Epithelial cell of esophagus (primary cell): ENCODE results near the gene LCLAT1.

ENCODE experiments used
- DNase-seq: peaks from one replicate; pipeline ENCODE4 v3.0.0; 2010; ENCODE audit warnings: low read depth
- H3K4me3 ChIP-seq: 2 replicates; pipeline ENCODE4 v1.5.1; 2011; ENCODE audit warnings: mild to moderate bottlenecking, low read length, control low read depth
- TF ChIP-seq, protein P1 (sequence below): IDR thresholded peaks from 2 replicates; pipeline ENCODE4 v1.5.1; 2011; ENCODE audit warnings: low read depth, mild to moderate bottlenecking, low read length, control low read depth, inconsistent platforms; ENCODE audit not compliant: insufficient read depth; ENCODE audit errors: missing control alignments

Gene LCLAT1

DNA sequence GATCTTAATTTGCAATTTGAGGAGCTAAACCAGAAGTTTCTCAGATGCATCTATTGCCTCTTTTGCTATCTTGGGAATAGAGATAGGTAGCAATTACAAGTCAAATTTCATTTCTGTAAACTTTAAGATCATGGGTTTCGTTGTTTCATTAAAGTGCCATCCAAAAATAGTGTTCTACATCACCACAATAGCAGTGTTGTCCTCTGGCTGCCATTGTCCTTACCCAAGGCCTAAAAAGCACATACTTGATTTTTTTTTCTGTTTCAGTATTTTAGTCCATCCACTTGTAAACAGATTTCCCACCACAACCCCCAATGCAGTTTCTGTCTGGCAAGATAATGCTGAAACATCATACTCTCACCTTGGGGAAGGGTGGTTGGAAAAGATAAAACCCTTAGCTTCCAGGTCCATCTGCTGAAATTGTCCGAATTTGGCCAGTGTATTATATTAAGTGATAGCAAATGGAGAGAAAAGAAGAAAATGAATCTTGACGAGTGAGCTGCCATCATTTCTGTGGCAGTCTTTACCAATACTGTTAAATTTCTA, 136.2 kb downstream of the LCLAT1 start:
- no peak for DNase-seq
- no peak overlapping the region for H3K4me3 ChIP-seq
- TF ChIP-seq, protein P1, sequence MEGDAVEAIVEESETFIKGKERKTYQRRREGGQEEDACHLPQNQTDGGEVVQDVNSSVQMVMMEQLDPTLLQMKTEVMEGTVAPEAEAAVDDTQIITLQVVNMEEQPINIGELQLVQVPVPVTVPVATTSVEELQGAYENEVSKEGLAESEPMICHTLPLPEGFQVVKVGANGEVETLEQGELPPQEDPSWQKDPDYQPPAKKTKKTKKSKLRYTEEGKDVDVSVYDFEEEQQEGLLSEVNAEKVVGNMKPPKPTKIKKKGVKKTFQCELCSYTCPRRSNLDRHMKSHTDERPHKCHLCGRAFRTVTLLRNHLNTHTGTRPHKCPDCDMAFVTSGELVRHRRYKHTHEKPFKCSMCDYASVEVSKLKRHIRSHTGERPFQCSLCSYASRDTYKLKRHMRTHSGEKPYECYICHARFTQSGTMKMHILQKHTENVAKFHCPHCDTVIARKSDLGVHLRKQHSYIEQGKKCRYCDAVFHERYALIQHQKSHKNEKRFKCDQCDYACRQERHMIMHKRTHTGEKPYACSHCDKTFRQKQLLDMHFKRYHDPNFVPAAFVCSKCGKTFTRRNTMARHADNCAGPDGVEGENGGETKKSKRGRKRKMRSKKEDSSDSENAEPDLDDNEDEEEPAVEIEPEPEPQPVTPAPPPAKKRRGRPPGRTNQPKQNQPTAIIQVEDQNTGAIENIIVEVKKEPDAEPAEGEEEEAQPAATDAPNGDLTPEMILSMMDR: no peak

DNA sequence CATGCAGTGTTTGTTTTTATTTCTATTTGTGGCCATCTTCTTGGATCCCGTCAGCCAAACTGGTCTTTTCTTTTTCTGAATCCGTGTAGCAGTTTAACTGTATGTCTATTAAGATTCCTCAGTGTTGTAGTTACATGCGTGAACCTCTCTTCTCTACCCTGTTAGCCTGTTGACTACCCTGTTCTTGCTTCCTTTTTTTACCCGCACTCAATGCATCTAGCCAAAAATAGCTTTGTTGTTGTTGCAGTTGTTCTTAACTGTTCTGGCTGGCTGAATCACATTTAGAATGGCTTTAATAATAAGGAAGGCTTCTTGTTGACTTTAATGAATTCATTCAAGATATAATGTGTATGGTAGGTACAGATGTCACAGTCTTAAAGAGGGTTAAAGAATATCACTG, 137.1 kb downstream of the LCLAT1 start:
- TF ChIP-seq, protein P1: no peak
- H3K4me3 ChIP-seq: no peak overlapping the region
- DNase-seq: no peak

DNA sequence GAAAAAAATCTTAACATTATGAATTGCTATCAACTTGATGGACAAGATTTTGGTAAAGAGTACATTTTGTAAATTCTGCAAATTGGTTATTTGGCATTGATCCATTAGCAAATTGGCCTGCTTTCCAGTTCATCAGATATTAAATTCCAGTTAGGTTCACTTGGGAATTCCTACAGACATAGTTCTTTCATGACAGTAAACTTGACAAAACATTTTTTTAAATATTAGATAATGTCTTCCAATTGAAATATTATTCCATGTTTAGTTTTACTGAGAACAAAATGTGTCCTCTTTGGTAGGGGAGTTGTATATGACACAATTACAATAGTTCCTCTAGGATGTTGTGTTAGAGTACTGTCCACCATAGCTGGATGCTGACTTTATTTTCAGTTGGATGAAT, 141.9 kb downstream of the LCLAT1 start:
- DNase-seq: no peak
- TF ChIP-seq, protein P1: no peak
- no peak overlapping the region for H3K4me3 ChIP-seq

DNA sequence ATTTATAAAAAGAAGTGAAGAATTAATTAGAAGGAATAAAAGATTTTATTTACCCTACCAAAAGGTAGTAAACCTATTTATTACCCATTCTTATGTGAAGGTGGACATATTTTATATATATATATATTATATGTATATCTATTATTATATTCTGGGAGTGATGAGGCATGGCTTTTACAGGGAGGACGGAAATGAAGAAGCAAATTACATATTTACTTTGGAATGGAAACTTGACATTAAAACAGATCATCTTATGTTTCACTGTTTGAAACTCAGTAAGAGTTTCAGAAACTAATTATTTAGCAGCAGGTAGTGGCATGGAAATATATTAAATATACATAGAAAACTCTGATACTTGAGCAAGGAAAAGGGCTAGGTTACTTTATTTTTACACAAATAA, 143.4 kb downstream of the LCLAT1 start:
- TF ChIP-seq, protein P1: no peak
- no peak overlapping the region for H3K4me3 ChIP-seq
- no peak for DNase-seq

DNA sequence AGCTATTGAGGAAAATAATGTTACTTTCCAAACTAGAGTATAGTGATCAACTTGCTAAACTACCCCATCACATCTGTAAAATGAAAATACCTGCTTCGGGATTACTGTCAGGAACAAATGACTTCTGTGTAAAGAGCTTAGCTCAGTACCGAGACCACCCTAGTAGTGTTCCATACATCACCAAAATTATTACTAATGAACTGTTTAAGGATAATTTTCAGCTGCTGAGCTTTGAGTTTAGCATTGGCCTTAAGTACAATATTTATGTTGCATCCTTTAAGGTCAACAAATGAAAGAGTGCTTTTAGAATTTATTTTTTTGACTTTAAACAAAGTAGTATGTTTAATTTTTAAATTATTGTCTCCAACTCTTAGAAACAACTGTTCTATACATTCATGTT, 144.1 kb downstream of the LCLAT1 start:
- DNase-seq: no peak
- TF ChIP-seq, protein P1: no peak
- H3K4me3 ChIP-seq: no peak overlapping the region

DNA sequence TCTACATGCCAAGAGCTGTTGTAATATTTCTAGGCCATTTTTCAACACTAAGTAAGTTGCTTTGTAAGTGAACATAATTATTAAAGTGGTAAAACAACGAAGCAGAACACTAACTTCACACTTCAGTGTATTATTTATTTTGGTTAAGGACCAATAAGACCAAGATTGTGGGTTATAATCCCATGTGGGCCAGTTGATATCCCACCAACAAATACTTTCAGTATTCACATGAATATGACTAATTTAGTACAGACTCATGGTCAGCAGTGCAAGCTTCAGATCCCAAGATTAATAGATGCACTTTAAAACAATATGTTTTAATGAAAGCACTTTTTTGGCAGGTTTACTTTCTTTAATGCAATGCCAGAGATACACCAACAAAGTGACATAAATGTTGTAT, 154.3 kb downstream of the LCLAT1 start:
- no peak for DNase-seq
- TF ChIP-seq, protein P1: no peak
- H3K4me3 ChIP-seq: no peak overlapping the region

DNA sequence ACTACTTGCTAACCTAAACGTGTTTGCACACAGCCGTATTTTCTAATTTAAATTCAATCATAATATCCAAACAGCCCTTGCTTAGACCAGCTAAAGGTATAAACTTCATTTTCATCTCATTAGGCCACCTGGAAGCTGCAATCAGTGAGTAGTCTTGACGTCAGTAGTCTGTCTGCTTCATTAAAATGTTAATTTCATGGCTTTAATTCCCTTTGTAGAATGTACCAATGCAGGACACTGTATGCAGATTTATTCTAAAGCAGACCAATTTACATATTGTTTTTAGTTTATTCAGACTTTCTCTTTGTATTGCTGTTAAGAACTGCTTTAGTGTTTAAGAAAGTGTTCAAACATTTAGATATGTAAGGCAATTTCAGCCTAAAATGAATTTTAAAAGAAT, 158.2 kb downstream of the LCLAT1 start:
- H3K4me3 ChIP-seq: no peak overlapping the region
- TF ChIP-seq, protein P1: no peak
- DNase-seq: no peak
